Skeletal muscle tissue (tissue), 4 donors: ENCODE data around the gene TFR2. TPM values are rescaled to one million over a fixed set of nuclear protein-coding genes. Genes with fewer than 3 reads are reported as not detected.

Experiments used
- H3K27ac ChIP-seq: one replicate; pipeline ENCODE4 v1.7.0; 2013; ENCODE audit warnings: mild to moderate bottlenecking, low read depth, low read length, inconsistent platforms
- H3K27me3 ChIP-seq, 3 donors: one replicate each; pipeline ENCODE4 v1.7.0; 2013; ENCODE audit warnings: low read length in 3 of 3; ENCODE audit not compliant: control insufficient read depth in 3 of 3, insufficient read depth in 3 of 3
- H3K36me3 ChIP-seq, 3 donors: one replicate each; pipeline ENCODE4 v1.7.0; 2013; ENCODE audit warnings: low read length in 3 of 3; ENCODE audit not compliant: control insufficient read depth in 3 of 3, insufficient read depth in 3 of 3
- H3K4me1 ChIP-seq, 3 donors: one replicate each; pipeline ENCODE4 v1.7.0; 2013; ENCODE audit warnings: low read length in 3 of 3, mild to moderate bottlenecking in 3 of 3; ENCODE audit not compliant: control insufficient read depth in 3 of 3, insufficient read depth in 3 of 3
- H3K4me3 ChIP-seq, 3 donors: one replicate each; pipeline ENCODE4 v1.7.0; 2013; ENCODE audit warnings: low read length in 3 of 3
- H3K9ac ChIP-seq, 3 donors: one replicate each; pipeline ENCODE4 v1.7.0; 2013; ENCODE audit warnings: low read length in 3 of 3, mild to moderate bottlenecking in 3 of 3, moderate library complexity in 2 of 3, low read depth in 1 of 3
- H3K9me3 ChIP-seq, 3 donors: one replicate each; pipeline ENCODE4 v1.7.0; 2013; ENCODE audit warnings: low read length in 3 of 3; ENCODE audit not compliant: control insufficient read depth in 3 of 3
- total RNA-seq: library from RNA; depleted of rRNA; stranded (reverse); fragments of >200 nt; gene quantifications from one replicate; pipeline ENCODE4 v1.2.3, GENCODE V29; 2014
- donor health status: Osteomylitis.

TFR2 gene
- total RNA-seq, 1 donor from 2014 or later = 1.0 TPM

- Histone ChIP-seq H3K4me3 (peak overlapping the region; percentile 70 to 73 (median 71)), H3K9ac (peak overlapping the region; percentile 30 to 54 (median 34)), H3K36me3 (peaks cover 0 to 4% (median 0%) of the 10 kb centered on the region in 3 donors), H3K9me3 (no peaks in the 10 kb centered on the region), H3K4me1 (peaks cover 6 to 19% (median 16%) of the 10 kb centered on the region in 3 donors), H3K27ac (peak overlapping the region; percentile 72), H3K27me3 (peaks cover 9 to 28% (median 18%) of the 10 kb centered on the region in 3 donors)
Observed at GRCh38 chr7:100603726-100604027, 37.7 kb downstream of the TFR2 start.

GRCh38 chr7:100602889-100603725, 38.2 kb downstream of the TFR2 start:
- Histone ChIP-seq H3K27me3 (peaks cover 9 to 28% (median 18%) of the 10 kb centered on the region in 3 donors), H3K4me1 (peaks cover 6 to 19% (median 16%) of the 10 kb centered on the region in 3 donors), H3K9ac (peak overlapping the region; percentile 30 to 54 (median 34)), H3K36me3 (peaks cover 0 to 4% (median 0%) of the 10 kb centered on the region in 3 donors), H3K27ac (peak overlapping the region; percentile 72), H3K4me3 (peak overlapping the region; percentile 70 to 73 (median 71)), H3K9me3 (no peaks in the 10 kb centered on the region)

GRCh38 chr7:100600730-100601038, 40.7 kb downstream of the TFR2 start:
- peaks cover 9 to 28% (median 18%) of the 10 kb centered on the region in 3 donors for H3K27me3 ChIP-seq
- peaks cover 6 to 18% (median 16%) of the 10 kb centered on the region in 3 donors for H3K4me1 ChIP-seq
- no peak overlapping the region for H3K4me3 ChIP-seq
- no peak overlapping the region for H3K27ac ChIP-seq
- H3K9me3 ChIP-seq = no peaks in the 10 kb centered on the region
- H3K9ac ChIP-seq = no peak overlapping the region
- H3K36me3 ChIP-seq = no peaks in the 10 kb centered on the region

GRCh38 chr7:100599911-100600729, 41.2 kb downstream of the TFR2 start:
- no peaks in the 10 kb centered on the region for H3K9me3 ChIP-seq
- no peak overlapping the region for H3K9ac ChIP-seq
- H3K27ac ChIP-seq = no peak overlapping the region
- peaks cover 4 to 13% (median 12%) of the 10 kb centered on the region in 3 donors for H3K4me1 ChIP-seq
- peaks cover 9 to 23% (median 15%) of the 10 kb centered on the region in 3 donors for H3K27me3 ChIP-seq
- no peak overlapping the region for H3K4me3 ChIP-seq
- no peaks in the 10 kb centered on the region for H3K36me3 ChIP-seq

GRCh38 chr7:100598425-100598824, 42.9 kb downstream of the TFR2 start:
- no peak overlapping the region for H3K9ac ChIP-seq
- H3K27ac ChIP-seq = no peak overlapping the region
- no peaks in the 10 kb centered on the region for H3K36me3 ChIP-seq
- no peaks in the 10 kb centered on the region for H3K9me3 ChIP-seq
- peaks cover 9 to 16% (median 10%) of the 10 kb centered on the region in 3 donors for H3K27me3 ChIP-seq
- no peak overlapping the region for H3K4me3 ChIP-seq
- peaks cover 0 to 3% (median 0%) of the 10 kb centered on the region in 3 donors for H3K4me1 ChIP-seq

GRCh38 chr7:100595188-100595587, 46.2 kb downstream of the TFR2 start:
- Histone ChIP-seq H3K4me3 (no peak overlapping the region), H3K9ac (no peak overlapping the region), H3K9me3 (no peaks in the 10 kb centered on the region), H3K4me1 (peaks cover 0 to 2% (median under 1%) of the 10 kb centered on the region in 3 donors), H3K36me3 (no peaks in the 10 kb centered on the region), H3K27ac (no peak overlapping the region), H3K27me3 (peaks cover 0 to 7% (median 2%) of the 10 kb centered on the region in 3 donors)

- H3K4me3 ChIP-seq = no peak overlapping the region
- peaks cover 3 to 7% (median 5%) of the 10 kb centered on the region in 3 donors for H3K4me1 ChIP-seq
- H3K9ac ChIP-seq = no peak overlapping the region
- no peaks in the 10 kb centered on the region for H3K9me3 ChIP-seq
- H3K27me3 ChIP-seq = peaks cover 0 to 3% (median 0%) of the 10 kb centered on the region in 3 donors
- H3K36me3 ChIP-seq = no peaks in the 10 kb centered on the region
- no peak overlapping the region for H3K27ac ChIP-seq
Observed at GRCh38 chr7:100591596-100591995, 49.8 kb downstream of the TFR2 start.

GRCh38 chr7:100590077-100590737, 51.1 kb downstream of the TFR2 start:
- H3K4me3 ChIP-seq = peak overlapping the region; percentile 10 to 35 (median 13)
- H3K4me1 ChIP-seq = peaks cover 8 to 11% (median 8%) of the 10 kb centered on the region in 3 donors
- H3K36me3 ChIP-seq = no peaks in the 10 kb centered on the region
- peaks cover 0 to 3% (median 0%) of the 10 kb centered on the region in 3 donors for H3K27me3 ChIP-seq
- no peaks in the 10 kb centered on the region for H3K9me3 ChIP-seq
- peak overlapping the region in 1 of 3 donors; percentile 60 for H3K9ac ChIP-seq
- H3K27ac ChIP-seq = no peak overlapping the region

- peaks cover 15 to 19% (median 16%) of the 10 kb centered on the region in 3 donors for H3K4me1 ChIP-seq
- H3K9me3 ChIP-seq = no peaks in the 10 kb centered on the region
- H3K27me3 ChIP-seq = peaks cover 0 to 3% (median 0%) of the 10 kb centered on the region in 3 donors
- H3K36me3 ChIP-seq = no peaks in the 10 kb centered on the region
- peak overlapping the region in 1 of 3 donors; percentile 33 for H3K9ac ChIP-seq
- peak overlapping the region; percentile 6 for H3K27ac ChIP-seq
- no peak overlapping the region for H3K4me3 ChIP-seq
Observed at GRCh38 chr7:100589341-100589947, 51.9 kb downstream of the TFR2 start.
